HG02588 (cell line): ENCODE measurements around the gene SLC43A2.
"Not testable (repeated sequence)": the region's sequence is repeated elsewhere in the genome, so short reads cannot be mapped to it uniquely, and the experiment has no call there.

ENCODE experiments used
- ATAC-seq: cut with Tn5 transposase; IDR thresholded peaks from one replicate; pipeline ENCODE4 v1.9.1; 2021; ENCODE audit warnings: mild to moderate bottlenecking, moderate library complexity; ENCODE audit not compliant: unreplicated experiment

SLC43A2 gene

DNA sequence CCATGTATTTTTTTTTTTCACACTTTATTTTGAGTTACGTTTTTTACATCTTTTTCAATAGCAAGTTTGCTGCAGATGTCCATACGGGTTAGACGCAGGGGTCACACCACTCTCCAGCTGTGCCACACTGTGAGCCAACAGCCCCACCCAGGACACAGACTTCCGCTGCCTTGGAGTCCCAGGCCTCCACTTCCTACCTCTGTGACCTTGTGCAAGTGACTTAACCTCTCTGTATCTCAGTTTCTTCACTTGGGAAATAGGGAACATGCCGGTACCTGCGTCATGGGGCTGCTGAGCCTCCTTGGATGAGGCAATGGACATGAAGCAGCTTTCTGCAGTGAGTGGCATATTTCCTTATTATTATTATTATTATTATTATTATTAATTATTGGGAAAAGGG is 62.8 kb downstream of the SLC43A2 start:
- ATAC-seq: no peak

DNA sequence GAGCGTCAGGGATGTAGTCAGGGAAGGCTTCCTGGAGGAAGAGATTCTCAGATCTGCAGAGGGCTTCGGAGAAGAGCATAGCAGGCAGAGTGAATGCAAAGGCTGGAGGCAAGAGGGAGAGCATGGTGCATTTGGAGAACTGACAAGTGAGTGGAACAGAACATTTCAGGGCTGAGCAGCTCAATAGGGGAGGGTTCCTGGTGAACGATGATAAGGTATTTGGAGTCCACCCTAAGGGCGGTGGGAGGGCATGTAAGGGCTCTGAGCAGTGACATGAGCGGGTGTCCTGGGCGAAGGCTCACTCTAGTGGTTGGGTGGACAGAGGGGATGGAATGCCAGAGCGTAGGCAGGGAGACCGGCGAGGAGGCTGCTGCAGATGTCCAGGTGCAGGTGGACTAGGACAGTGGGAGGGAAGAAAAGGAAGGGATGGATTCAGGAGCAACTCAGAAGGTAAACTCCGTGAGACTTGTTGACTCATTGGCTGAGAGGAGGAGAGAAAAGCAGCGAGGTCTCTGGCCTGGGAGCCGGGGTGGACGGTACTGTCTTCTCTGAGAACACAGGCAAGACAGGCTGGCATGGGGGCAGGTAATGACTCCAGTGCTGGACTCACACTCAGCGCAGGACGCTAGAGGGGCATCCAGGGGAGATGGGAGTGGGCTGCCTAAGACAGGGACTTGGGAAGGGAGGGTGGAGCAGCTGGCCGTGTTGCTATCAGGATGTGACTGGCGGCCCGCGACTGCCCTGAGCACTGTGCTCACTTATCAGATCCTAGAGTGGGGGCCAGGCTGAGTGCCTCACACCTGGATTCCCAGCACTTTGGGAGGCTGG is 64.6 kb downstream of the SLC43A2 start:
- ATAC-seq: no peak

GRCh38 chr17:1563471-1563785 is 65.2 kb downstream of the SLC43A2 start:
- not testable (repeated sequence) for ATAC-seq

DNA sequence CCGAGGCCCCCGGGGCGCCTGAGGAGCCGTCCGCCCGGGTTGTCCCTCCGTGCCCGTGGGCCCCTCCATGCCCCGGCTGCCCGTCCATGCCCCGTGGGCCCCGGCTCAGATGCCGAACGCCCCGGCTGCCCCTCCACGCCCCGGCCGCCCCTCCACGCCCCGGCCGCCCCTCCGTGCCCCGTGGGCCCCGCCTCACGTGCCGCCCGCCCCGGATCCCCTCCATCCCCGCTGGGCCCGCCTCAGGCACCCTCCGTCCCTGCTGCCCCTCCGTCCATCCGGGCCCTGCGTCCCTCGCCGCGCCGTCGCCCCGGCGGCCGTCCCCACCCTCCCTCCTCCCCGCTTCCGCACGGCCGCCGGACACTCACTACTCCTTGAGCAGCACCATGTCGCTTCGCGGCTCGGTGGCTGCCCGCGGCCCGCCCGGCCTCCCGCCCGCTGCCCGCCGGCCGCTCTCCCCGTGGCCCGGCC is 66.4 kb downstream of the SLC43A2 start:
- peak; percentile 28 for ATAC-seq

- ATAC-seq: peak; percentile 19
Measured at GRCh38 chr17:1561420-1562175, 67.0 kb downstream of the SLC43A2 start.

- ATAC-seq: no peak
Measured at GRCh38 chr17:1560858-1561355, 67.7 kb downstream of the SLC43A2 start.

DNA sequence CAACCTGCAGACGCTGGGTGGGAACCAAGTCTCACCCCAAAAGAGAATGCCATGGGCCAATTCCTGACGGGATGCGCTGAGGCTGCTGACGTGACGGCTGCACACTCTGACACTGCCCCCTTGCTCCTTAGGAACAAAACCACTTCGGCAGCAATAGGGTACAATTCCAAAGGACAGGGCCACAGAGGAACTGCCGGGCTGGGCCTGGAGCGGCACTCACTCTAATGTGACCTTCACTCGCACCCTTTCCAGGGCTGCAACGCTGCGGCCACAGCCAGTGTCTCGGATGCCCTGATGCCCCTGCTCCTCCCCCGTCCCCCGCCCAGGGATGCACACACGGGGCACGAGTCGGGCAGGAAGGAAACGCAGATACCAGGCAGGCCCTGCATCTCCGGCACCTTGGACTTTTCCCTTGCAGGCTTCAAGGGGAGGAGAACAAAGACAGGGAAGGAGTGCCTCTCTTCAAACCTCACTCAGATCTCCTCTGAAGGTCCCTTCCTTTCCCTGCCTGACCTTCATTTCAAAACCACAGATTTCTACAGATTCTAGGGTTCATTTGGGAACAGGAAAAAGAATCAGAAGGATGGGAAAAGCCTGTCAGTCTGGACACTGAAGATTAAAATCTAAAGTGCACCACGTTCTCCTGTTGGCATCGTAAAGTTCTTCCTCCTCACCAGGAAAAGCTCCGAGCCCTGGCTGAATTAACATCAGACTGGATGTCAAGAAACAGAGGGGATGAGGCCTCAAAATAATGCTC is 68.4 kb downstream of the SLC43A2 start:
- ATAC-seq: no peak

GRCh38 chr17:1559047-1560043 is 69.3 kb downstream of the SLC43A2 start:
- ATAC-seq: no peak

DNA sequence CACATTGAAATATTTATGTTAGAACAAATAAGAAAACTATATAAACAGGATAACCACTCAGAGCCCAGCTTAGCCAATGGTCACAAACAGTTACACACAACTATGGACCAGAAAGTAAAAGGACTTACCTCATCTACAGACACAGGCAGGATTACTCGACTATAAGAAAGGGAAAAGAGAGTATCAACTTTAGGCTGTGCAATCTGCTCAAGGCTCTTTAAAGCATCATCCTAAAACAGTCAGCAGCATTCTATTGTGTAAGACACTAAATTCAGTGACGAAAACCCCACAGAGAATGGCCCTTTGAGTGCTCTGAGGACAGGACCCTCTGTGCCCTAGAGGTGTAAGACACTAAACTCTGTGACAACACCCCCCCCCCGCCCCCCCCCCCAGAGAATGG is 70.2 kb downstream of the SLC43A2 start:
- ATAC-seq: no peak

- ATAC-seq: no peak
Measured at GRCh38 chr17:1557355-1558095, 71.1 kb downstream of the SLC43A2 start.

DNA sequence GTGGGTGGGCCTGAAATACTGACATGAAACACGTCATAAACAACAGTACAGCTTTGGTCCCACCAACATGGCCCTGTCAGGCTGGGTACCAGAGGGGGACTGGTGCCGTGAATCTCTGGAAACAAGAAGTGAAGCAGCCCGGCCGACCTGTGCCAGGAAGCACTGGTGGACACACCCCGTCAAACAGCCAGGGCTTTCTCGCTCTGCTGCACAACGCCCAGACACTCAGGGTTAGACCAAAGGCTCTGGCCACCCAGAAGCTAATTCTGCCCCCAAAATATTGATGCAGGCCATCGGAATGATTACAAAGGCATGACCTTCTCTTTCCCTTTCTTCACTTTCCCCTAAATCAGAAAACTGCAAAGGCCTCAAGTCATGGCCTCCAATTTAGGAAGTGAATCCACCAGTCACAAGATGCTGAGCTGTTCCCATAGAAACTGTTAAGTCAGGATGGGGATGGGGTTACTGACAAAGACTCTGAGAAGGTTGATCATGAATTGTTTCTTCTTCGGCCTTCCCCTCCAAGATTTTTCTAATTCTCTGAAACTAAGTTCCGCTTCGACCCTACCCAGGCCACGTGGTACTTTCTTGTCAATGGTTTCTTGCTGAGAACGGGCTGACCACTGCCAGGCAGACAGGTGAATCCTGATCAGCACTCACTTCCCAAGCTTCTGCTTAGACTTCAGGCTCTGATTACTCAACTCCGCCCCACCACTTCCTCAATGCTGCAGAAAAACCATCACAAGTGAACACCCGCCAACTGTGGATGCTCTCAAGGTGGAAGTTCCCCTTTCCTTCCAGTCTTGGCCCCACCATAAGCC is 72.8 kb downstream of the SLC43A2 start:
- no peak for ATAC-seq

GRCh38 chr17:1554751-1555540 is 73.7 kb downstream of the SLC43A2 start:
- ATAC-seq: no peak

DNA sequence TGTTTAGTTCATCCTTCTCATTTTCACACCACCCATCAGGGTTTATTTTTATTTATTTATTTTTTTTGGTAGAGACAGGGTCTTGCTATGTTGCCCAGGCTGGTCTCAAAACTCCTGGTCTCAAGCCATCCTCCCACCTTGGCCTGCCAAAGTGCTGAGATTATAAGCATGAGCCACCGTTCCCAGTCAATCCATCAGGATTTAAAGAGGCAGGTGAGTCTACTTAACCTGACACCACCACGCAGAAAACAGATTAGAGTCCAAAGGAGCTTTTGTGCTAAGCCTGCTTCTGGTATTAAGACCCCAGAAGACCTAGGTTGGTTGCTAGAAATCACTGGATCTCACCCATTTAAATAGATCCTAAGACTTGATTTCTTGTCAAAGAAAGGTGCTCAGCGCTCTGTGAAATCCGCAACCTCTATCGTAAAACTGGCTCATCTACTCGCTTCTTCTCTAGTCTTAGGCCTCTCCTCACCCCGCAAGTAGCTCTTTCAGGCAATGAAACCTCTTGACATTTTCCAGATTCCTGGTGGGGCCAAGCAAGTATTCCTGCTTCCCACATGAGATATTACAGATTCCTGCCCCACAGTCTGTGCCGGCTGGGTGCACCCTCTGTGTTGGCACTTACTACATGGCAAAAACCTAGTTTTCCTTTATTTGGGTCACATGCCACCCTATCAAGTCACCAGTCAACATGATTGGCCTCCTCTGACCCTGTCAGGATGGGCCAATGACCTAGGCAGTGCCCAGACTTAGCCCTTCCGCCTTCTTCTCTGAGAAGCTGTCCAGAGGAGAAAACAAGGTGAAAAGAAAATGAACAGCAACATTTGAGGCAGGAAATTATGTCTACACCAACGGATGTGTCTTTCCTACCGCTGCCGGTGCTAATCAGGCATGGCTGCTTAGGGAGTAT is 75.0 kb downstream of the SLC43A2 start:
- no peak for ATAC-seq

GRCh38 chr17:1552932-1553331 is 75.7 kb downstream of the SLC43A2 start:
- no peak for ATAC-seq

- ATAC-seq: no peak
Measured at GRCh38 chr17:1551741-1552140, 76.9 kb downstream of the SLC43A2 start.

DNA sequence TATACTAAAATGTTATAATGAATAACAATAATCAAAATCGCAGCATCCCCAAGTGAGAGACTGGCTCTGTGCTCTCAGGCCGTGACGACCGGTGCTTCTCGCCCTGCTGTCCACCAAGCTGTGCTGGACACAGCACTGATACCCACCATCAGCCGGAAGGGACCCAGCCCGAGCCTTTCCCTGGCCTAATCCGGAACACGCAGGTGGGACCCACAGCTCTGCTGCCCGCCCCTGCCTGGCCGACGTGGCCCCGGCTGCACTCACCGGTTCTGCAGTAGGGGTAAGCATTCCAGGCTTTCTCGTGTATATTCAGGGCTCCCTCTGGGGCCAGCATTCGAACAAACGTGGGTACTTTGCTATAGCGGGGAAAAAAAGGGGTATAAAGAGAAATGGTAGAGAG is 80.6 kb downstream of the SLC43A2 start:
- no peak for ATAC-seq
